ENCODE measurements around the gene UNC5A.

GRCh38 chr5:176803943-176804498, 6.3 kb upstream of the UNC5A start:
- TF ChIP-seq, protein P1, sequence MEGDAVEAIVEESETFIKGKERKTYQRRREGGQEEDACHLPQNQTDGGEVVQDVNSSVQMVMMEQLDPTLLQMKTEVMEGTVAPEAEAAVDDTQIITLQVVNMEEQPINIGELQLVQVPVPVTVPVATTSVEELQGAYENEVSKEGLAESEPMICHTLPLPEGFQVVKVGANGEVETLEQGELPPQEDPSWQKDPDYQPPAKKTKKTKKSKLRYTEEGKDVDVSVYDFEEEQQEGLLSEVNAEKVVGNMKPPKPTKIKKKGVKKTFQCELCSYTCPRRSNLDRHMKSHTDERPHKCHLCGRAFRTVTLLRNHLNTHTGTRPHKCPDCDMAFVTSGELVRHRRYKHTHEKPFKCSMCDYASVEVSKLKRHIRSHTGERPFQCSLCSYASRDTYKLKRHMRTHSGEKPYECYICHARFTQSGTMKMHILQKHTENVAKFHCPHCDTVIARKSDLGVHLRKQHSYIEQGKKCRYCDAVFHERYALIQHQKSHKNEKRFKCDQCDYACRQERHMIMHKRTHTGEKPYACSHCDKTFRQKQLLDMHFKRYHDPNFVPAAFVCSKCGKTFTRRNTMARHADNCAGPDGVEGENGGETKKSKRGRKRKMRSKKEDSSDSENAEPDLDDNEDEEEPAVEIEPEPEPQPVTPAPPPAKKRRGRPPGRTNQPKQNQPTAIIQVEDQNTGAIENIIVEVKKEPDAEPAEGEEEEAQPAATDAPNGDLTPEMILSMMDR (conservative IDR thresholded peaks at IDR 0.05), result no peak
- no peak for TF ChIP-seq EZH2 (IDR thresholded peaks at IDR 0.05; ENCODE audit: low read depth)

All from PC-9 (cell line).